ENCODE results near the gene ADGRB2.

ADGRB2 gene

GRCh38 chr1:31787786-31788137 lies 23.6 kb upstream of the ADGRB2 start:
- Histone ChIP-seq H3K4me3 (ENCODE audit: low read depth, low read length) (peak overlapping the region; percentile 87), H3K27me3 (ENCODE audit: insufficient read depth, low read depth, severe bottlenecking) (no peaks in the 10 kb centered on the region), H3K9me3 (ENCODE audit: severe bottlenecking) (no peaks in the 10 kb centered on the region), H3K27ac (no peak overlapping the region), H3K36me3 (no peaks in the 10 kb centered on the region)
- DNase-seq, result peak; percentile 2
- TF ChIP-seq CTCF (IDR thresholded peaks at IDR 0.05; ENCODE audit: low read depth, low read length), result no peak

- no peaks in the 10 kb centered on the region for H3K9me3 ChIP-seq (ENCODE audit: severe bottlenecking)
- no peak overlapping the region for H3K27ac ChIP-seq
- no peaks in the 10 kb centered on the region for H3K36me3 ChIP-seq
- DNase-seq, result peak; percentile 2
- TF ChIP-seq CTCF (IDR thresholded peaks at IDR 0.05; ENCODE audit: low read depth, low read length), result no peak
- no peak overlapping the region for H3K4me3 ChIP-seq (ENCODE audit: low read depth, low read length)
- no peaks in the 10 kb centered on the region for H3K27me3 ChIP-seq (ENCODE audit: insufficient read depth, low read depth, severe bottlenecking)
These were observed 23.1 kb upstream of the ADGRB2 start for GRCh38 chr1:31787261-31787660.

GRCh38 chr1:31786366-31787060 lies 22.4 kb upstream of the ADGRB2 start:
- TF ChIP-seq CTCF (IDR thresholded peaks at IDR 0.05; ENCODE audit: low read depth, low read length), result no peak
- Histone ChIP-seq H3K27ac (no peak overlapping the region), H3K36me3 (no peaks in the 10 kb centered on the region), H3K9me3 (ENCODE audit: severe bottlenecking) (no peaks in the 10 kb centered on the region), H3K27me3 (ENCODE audit: insufficient read depth, low read depth, severe bottlenecking) (no peaks in the 10 kb centered on the region), H3K4me3 (ENCODE audit: low read depth, low read length) (no peak overlapping the region)
- DNase-seq, result peak; percentile 4

GRCh38 chr1:31785947-31786290 lies 21.8 kb upstream of the ADGRB2 start:
- Histone ChIP-seq H3K27me3 (ENCODE audit: insufficient read depth, low read depth, severe bottlenecking) (no peaks in the 10 kb centered on the region), H3K9me3 (ENCODE audit: severe bottlenecking) (no peaks in the 10 kb centered on the region), H3K27ac (no peak overlapping the region), H3K36me3 (no peaks in the 10 kb centered on the region), H3K4me3 (ENCODE audit: low read depth, low read length) (no peak overlapping the region)
- TF ChIP-seq CTCF (IDR thresholded peaks at IDR 0.05; ENCODE audit: low read depth, low read length), result no peak
- no peak for DNase-seq

- peak; percentile 3 for DNase-seq
- no peaks in the 10 kb centered on the region for H3K36me3 ChIP-seq
- H3K9me3 ChIP-seq (ENCODE audit: severe bottlenecking), result no peaks in the 10 kb centered on the region
- no peak for TF ChIP-seq CTCF (IDR thresholded peaks at IDR 0.05; ENCODE audit: low read depth, low read length)
- H3K27ac ChIP-seq, result no peak overlapping the region
- no peak overlapping the region for H3K4me3 ChIP-seq (ENCODE audit: low read depth, low read length)
- H3K27me3 ChIP-seq (ENCODE audit: insufficient read depth, low read depth, severe bottlenecking), result no peaks in the 10 kb centered on the region
These were observed 21.1 kb upstream of the ADGRB2 start for GRCh38 chr1:31785020-31785946.
